Activated gamma-delta T cell treated with Interleukin-2 at 50 U/mL for 16 hours (primary cell): ENCODE measurements around the gene LRMDA.
"Not testable (repeated sequence)": the region's sequence is repeated elsewhere in the genome, so short reads cannot be mapped to it uniquely, and the experiment has no call there.

Experiments
- DNase-seq: peaks from one replicate; pipeline ENCODE4 v3.0.0-alpha.2; 2020

Gene LRMDA

DNA sequence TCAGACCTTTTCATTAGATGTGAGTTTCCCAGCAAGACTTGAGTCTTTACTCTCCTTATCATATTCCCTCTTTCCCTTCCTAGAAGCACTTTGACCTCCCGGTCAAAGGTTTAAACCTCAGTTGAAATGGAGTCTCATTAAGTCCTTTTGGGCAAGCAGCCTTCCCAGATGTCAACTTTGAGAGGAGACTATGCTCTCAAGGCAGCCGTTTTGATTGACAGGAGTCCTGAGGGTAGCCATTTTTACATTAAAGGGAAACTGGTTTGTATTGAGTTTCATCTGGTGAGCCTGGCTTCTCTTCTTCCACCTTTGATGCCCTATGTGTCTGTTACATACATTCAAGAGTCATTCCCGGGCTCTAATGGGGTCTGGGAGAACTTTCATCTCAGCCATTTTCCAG is 685.1 kb downstream of the LRMDA start:
- DNase-seq: no peak

DNA sequence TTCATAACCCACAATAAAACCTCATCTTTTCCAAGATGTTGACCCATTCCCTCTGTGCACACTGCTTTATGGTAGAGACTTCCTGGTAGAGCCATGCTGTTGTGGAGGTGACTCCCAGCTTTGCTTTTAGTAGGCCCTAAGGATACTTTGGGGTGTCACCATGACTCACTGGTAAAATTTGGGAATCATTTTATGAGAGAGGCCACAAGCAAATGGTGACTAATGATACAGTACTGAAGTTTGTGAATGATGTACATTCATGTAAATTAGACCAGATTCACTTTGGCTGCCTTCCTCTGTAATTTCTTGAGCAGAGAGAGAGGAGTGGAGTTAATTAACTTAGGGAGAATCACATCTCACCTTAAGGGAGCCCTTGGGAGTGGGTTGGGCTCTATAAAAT is 686.5 kb downstream of the LRMDA start:
- no peak for DNase-seq

DNA sequence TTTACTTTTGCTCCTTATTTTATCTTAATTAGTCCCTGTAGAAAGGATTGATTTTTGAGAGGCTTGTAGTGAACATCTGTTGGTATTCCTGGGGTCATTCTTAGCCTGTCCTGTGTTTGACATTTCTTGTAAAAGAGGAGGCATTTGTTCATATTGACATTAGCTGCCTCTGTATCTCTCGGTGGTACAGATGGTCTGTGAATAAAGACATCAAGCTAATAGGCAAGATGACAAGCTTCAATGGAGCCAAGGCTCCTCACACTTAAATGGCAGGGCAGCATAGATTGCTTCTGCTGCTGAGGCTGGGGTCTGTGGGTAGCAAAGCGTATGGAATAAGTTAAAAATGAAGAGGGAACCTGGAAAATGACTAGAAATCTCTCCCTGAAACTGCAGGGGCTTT is 687.6 kb downstream of the LRMDA start:
- no peak for DNase-seq

DNA sequence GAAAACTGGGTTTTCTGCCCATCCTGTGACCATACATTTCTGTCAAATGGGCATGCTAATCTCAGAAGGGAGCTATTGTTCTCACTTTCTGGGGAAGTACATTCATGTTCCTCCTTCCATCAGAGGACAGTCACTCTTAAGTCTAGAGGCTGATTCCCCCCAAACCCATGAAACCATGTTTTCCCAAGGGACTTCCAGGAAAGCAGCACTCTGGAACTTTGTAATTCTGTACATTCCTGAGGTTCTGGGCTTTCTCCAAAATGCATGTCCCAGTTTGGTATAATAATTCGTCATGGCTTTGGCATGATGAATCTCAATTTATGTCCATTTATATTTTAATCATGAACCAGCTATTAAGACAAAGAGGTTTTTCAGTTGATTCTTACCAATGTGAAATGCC is 688.1 kb downstream of the LRMDA start:
- DNase-seq: no peak

DNA sequence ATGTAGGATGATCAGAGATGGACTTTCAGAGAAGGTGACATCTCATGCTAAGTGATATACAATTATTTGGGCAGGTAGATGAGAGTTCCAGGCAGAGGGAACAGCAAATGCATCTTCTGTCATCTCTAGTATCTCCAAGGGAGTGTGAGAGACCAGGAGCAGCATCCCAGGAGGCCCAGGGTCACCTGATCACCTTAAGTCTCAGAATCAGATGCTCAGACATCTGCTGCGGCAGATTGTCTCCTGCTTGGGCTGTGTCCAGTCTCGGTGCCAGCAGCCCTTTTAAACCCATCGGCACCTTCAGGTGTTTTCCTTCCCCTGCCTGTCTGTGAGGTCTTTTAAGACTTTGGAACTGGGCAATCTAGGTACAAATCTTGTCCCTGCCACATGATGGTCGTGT is 690.6 kb downstream of the LRMDA start:
- DNase-seq: no peak

DNA sequence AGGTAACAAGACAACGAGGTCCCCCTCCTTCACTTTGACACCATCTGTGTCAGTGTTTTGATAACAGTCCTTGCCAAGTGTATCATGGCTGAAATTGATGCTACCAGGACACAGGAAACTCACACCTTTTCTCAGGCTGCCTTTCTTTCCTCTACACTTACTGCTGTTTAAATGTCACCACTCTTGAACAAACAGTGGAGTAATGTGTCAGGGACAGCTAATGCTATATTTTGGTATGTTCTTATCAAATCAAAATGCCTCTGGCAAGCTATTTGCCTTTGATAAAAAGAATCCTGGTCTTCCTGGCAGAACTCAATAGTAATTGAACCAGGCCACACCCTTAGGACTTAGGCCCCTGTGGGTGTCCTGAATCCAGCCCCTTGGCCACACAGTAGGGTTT is 692.9 kb downstream of the LRMDA start:
- DNase-seq: no peak

DNA sequence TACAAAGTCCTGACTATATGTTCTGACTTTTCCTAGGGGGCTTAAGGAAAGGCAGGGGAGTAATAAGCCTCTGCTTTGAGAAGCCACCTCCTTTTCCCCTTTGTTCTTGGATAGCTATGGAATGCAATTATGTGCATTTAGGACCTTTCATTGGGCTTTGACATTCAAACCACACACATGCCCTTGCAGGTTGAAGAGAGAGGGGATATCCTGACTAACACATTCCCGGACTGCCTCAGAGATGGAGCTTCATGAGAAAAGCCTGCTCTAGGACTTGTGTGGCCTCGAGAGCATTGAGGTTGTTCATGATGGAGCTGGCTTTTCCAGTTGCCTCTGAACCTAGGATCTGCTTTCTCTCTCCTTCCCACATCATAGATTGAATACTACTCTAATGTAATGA is 694.5 kb downstream of the LRMDA start:
- no peak for DNase-seq

DNA sequence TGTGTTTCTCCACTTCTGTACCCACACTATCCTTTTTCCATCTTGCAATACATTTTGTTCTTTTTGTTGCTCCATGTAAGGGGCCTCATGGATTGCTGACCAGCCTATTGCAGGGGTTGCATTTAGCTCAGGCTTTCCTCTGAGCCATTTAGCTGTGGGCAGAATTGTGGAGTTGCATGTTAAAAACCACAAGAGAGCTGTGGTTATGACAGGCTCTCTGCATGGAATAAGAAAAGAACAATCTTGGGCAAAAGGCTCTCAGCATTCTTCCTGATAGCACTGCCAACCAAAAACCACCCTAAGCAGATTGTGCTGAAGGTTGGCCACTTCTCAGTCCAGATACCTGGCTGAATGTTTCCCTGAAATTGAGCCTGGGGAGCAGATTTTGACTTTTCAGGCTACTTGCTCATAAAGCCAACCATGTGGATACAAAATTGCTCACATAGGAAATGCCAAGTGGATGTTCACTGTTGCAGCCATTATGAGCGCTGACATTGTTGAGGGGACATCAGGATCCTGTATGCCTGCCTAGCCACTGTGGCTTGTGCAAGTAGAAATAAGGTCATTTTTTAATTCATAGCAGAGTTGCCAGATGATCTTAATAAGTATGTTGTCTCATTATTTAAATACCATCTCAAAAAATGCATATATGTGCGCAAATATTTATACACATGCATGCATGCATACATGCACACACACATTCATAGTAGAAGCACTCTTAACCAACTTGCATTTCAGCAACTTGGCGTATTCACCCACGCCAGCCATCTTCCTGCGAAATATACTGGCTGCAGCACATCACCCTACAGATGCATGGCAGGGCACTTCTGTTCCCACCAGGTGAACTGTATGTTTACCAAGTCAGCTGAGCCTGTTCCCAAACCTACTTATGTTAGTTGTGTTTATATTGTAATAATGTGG is 695.4 kb downstream of the LRMDA start:
- DNase-seq: no peak

DNA sequence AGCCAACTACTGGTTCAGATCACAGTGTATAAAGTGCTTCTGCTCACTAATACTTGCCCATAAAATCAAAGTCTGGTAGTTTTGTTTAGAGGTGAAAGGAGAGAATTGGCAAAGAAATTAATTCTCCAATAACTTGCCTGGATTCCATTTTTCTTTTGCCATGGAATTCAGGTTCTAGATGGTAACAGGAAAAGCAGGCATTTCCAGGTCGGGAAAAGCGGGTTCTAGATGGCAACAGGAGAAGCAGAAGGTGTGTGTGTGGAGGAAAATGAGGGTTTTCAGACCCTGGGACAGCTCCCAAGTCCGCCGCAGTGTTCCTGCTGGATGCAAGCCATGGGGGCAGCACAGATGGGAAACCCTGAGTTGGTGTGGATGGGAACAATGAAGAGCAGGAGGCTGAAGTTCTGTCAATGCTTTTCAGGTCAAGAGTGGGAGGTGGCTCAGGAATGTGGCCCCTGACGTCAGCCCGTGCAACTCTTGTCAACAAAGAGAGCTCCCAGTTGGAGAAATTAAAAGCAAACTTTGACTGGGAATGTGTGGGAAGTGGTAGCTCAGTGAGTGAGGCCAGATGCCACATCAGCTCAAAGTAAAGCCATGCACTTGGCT is 696.7 kb downstream of the LRMDA start:
- DNase-seq: no peak

DNA sequence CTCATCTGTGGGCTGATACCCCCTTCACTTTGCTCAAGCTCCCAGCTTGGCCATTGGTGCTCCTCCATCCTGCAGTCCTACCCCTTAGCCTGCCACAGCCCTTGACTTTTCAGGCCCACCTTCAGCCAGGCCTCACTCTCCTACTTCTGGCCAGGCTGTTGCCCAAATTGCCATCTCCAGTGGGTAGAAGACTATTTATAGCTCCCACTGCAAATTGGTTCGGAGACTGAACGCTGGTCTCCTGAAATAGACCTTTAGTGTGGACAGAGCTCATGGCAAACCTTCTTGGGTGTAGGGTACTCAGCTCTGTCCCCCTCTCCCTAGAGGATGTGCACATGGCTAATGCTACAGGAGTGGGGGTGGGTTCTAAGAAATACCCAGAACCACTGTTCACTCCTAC is 697.8 kb downstream of the LRMDA start:
- no peak for DNase-seq

DNA sequence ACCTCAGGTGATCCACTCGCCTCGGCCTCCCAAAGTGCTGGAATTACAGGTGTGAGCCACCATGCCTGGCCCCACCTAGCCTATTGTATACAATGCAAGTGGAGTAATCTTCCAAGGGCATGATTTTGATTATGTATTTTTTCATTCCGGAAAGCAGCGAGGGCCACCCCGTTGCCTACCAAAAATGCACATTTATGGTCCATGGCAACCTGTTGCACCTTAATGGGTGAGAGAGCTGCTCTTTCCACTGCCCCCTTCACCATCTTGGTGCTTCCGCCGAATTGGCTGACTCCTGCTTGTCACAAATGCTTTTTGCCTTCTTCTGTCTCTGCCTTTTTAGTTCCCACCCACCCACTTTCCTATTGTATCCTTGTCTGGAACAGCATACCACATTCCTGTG is 699.5 kb downstream of the LRMDA start:
- DNase-seq: no peak

DNA sequence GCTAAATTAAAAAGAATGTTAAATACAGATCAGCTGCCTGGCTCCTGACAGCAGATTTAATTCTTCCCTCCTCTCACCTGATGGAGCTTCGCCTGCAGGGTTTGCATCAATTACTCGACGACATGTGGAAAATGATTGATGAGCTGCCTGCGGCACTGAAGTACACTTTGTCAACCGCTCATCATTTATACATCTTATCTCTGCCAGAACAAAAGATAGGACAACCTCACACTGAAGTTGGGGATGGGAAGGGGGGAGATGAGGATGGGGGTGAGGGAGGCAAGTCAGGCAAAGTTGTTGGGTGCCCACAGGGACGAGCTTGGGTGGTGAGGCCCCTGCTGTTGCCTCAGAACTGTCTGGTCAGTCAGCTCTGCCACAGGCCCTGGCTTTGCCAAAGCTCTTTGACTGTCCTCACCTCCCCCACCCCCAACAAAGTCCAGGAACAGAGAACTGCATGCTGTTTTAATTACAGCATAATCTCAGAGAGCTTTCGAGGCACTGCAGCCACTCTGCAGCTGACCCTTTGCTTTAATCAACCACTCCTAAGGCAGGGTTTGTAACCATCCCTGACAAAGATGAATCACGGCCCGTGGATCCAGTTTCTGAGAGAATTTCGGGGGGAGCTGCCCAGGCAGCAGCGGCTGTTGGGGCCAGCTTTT is 702.3 kb downstream of the LRMDA start:
- no peak for DNase-seq

DNA sequence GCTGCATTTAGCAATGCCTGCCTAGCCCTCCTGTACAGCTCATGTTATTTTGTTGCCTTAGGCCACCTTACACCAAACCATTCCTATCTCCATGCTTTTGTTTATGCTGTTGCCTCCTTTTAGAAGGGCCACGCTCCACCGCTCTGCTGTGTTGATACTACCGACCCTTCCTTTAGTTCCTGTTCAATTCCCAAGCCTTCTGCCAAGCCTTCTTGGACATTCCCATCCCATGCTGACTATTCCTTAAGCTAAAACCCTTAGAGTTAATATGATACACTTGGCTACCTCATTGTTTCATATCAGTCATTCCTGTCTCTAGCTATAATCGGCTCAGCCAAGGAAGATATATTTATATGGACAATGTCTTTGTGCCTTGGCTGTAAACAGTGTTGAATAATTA is 705.5 kb downstream of the LRMDA start:
- DNase-seq: no peak

DNA sequence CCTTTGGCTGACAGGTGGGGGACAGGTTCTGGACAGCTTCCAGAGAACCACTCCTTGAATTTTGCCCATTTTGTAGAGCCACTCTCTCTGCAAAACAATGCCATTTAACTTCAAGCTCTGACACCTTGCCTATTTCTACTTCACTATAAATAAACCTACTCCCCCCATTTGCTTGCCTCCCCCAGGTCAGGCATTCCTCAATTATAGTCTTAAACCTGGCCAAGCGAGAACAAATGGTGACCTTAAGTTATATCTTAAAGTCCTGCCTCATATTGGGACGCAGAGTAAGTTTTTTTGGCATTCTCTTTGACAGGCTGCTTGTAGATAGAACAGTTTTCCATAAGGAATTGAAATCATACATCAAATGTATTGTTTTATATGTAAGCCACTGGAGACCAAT is 706.9 kb downstream of the LRMDA start:
- DNase-seq: no peak

DNA sequence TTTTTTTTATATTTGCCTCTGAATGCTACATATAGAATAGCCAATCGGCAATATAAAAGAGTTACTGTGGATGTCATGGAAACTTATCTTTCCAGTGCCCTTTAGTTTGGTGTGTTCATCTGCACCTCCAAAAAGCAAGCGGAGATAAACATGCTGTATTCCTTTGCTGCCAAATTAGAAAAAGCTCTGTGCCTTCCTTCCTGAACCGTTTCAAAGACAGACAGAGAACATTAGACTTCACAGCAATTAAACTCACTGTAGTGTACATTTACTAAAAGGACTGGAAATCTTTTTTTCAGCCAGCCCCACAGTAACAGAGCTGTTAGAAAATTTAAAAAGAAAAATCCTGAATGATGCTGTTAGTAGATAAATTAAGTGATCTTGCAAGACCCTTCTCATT is 707.5 kb downstream of the LRMDA start:
- DNase-seq: no peak

DNA sequence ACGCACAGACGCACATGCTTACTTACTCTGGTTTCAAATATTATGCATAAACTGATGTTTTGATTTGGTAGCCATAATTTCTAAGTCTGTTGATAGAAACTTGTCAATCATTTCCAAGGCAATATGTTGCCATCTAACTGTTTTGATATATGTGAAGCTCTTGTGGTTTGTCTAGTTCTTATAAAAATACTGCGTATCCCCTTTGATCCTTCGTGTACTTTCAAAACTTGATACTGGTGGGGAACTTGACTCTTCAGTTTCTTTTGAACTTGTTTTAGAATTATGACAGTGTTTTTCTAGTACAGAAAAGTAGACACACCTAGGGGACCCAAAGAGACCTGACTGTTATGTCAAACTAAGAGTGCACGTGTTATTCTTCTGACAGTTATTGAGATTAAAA is 708.0 kb downstream of the LRMDA start:
- DNase-seq: no peak

DNA sequence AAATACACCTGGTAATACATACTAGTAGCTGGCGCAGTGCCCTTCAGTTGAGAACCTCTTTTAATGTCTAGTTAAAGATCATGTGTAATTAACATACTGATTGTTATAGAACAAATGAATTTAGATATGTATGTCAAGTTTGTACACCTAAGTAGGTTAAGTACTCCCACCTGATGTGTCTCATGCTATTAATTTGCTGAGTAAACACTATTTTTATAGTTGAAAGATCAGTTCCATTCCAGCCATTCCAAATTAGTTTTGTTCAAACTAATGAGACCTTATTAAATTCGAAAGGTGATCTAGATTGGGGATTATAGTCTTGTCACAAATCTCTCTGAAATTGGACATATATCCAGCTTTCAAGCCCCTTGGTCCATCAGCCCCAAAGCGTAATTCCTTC is 710.0 kb downstream of the LRMDA start:
- no peak for DNase-seq

DNA sequence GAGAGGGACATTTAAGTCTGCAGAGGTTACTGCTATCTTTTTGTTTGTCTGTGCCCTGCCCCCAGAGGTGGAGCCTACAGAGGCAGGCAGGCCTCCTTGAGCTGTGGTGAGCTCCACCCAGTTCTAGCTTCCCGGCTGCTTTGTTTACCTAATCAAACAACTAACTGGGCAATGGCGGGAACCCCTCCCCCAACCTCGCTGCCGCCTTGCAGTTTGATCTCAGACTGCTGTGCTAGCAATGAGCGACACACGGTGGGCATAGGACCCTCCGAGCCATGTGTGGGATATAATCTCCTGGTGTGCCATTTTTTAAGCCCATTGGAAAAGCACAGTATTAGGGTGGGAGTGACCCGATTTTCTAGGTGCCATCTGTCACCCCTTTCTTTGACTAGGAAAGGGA is 716.8 kb downstream of the LRMDA start:
- not testable (repeated sequence) for DNase-seq

DNA sequence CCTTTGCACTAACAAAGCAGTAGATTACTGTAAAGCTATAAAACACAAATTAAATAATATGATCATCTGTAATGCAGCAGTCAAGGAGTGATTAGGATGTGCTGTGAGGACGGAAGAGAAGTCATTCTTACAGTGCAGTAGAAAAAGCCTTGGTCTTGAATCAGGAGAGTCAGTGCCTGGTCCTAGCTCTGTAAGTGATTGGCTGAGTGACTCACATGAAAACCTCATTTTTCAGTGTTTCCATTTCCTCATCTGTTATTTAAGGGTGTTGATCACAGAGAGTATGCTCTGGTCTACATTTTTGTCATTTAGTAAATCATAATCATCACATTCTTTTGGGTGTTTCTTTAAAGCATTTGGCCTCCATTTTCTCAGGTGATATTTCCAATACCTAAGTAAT is 717.8 kb downstream of the LRMDA start:
- DNase-seq: no peak

DNA sequence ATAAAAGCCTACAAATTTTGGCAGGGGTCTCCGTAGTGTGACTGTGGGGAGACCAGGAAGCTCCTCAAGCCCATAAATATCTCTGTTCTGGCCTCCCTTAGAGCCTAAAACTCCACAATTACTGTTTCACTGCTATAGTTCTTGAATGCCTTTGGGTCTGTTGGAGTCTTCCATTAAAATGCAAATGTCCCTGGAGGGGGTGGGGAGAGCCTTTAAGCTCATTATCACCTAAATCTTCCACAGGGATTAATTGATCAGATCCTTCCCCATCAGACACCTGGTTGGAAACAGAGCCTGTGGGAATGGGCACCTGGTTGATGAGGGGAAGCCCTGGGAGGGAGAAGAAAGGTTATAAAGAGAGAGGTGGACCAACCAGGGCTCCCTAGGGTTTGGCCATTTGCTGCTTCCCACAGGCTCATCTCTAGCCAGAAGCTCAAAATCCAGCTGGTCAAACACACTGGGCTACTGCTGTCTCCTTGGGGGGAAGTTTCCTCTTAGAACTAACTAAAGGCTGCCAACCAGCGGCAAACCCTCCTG is 718.2 kb downstream of the LRMDA start:
- no peak for DNase-seq

DNA sequence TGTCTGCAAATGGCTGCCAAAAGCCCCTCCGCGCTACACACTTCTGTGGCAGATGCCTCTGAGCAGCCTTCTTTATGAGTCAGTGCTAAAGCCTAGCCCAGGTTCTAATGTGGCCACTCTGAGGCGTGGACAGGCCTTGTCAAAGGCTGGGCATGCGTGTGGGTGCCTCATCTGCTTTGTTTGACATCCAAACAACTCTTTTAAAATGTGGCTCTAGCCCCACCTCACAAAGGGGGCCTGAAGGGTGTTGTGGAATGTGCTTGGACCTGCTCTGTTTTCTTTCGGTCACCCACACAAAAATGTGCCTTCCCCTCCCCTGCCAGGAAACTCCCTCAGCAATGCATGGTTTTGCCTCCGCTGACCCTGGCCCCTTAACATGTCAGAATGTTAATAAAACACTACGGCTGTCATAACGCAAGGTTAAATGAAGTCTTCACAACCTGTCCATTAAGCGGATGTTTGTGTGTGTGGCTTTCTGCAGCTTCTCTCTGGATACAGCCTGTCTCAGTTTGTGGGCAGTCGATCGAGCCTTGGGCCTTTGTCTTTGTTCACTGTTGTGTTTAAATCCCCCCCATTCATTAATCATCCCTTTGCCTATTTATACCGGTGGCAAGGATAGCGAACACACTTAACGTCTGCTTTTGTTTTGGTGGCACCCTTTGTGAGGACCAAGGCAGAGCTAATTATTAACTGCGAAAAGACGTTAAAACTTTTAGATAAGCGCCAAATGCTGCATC is 718.9 kb downstream of the LRMDA start:
- DNase-seq: no peak

DNA sequence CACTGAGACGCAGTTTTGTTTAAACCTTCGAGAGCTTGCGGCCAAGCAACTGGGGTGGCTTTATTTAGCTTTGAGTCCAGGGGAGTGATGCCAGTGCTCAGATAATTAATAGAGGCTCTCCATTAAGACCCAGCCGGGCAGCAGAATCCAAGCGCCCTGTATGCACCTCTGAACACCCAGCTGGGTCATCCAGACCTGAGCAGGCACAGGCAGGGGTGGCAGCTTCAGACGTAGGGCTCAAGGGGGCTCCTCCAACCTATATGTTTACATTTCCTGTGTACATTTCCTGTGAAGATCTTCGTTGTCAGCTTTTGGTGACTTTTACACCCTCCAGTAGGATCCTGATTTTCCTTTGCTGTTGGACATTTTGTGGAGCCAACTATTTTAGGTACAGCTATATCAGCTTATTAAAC is 719.5 kb downstream of the LRMDA start:
- no peak for DNase-seq

DNA sequence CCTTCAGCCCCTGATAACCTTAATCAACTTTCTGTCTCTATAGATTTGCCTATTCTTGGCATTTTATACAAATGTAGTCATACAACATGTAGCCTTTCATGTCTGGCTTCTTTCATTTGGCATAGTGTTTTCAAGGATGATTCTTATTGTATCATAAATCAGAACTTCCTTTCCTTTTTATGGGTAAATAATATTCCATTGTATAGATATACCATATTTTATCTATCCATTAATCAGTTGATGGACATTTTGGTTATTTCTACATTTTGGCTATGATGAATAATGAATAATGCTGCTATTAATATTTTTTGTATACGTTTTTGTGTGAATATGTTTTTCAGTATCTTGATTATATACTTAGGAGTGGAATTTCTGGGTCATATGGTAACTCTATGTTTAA is 720.8 kb downstream of the LRMDA start:
- no peak for DNase-seq
